NCI-H510A treated with DMSO at 0.1 percent for 48 hours (cell line): ENCODE measurements around the gene NLGN4Y.
"Not testable (repeated sequence)": the region's sequence is repeated elsewhere in the genome, so short reads cannot be mapped to it uniquely, and the experiment has no call there.

Experiments
- DNase-seq: peaks from one replicate; lab custom pipeline; 2025; lab: John Stamatoyannopoulos, UW

The NLGN4Y gene

GRCh38 chrY:14834103-14835060 lies 310.1 kb downstream of the NLGN4Y start:
- DNase-seq: no peak

- no peak for DNase-seq
Measured at GRCh38 chrY:14837466-14837865, 313.1 kb downstream of the NLGN4Y start.

DNA sequence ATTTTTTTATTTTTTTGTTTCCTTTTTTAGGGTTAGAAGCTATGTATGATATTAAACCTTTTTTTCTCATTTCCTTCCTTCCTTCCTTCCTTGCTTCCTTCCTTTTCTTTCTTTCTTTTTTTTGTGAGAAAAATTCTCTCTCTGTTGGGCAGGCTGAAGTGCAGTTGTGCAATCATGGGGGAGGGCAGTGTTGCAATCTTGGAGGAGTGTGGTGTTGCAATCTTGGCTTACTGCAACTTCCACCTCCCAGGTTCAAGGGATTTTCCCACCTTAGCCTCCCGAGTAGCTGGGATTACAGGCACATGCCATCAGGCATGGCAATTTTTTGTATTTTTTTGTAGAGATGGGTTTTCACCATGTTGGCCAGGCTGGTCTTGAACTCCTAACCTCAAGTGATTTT lies 326.4 kb downstream of the NLGN4Y start:
- no peak for DNase-seq

DNA sequence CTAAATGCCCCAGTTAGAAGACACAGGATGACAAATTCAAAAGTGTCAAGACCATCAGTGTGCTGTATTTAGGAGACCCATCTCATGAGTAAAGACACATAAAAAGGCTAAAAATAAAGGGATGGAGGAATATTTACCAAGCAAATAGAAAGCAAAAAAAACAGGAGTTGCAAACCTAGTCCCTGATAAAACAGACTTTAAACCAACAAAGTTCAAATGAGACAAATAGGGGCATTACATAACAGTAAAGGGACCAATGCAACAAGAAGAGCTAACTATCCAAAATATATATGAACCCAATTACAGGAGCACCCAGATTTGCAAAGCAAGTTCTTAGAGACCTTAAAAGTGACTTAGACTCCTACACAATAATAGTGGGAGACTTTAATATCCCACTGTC lies 336.1 kb downstream of the NLGN4Y start:
- DNase-seq: no peak

DNA sequence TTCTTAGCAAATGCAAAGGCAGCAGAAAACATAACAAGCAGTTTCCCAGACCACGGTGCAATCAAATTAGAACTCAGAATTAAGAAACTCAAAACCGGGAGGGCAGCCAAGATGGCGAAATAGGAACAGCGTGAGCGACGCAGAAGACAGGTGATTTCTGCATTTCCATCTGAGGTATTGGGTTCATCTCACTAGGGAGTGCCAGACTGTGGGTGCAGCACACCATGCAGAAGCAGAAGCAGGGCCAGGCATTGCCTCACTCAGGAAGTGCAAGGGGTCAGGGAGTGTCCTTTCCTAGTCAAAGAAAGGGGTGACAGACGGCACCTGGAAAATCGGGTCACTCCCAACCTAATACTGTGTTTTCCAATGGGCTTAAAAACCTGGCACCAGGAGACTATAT lies 336.7 kb downstream of the NLGN4Y start:
- not testable (repeated sequence) for DNase-seq

GRCh38 chrY:14871971-14872370 lies 347.6 kb downstream of the NLGN4Y start:
- DNase-seq: no peak
